Stimulated activated CD8-positive, alpha-beta memory T cell treated with anti-CD3 and anti-CD28 coated beads, Interleukin-2, amount 100 ng/mL, for 1 hour (primary cell): ENCODE results near the gene KATNA1.
"Not testable (repeated sequence)": the region's sequence is repeated elsewhere in the genome, so short reads cannot be mapped to it uniquely, and the experiment has no call there.

Experiments
- DNase-seq, 2 donors: peaks; one replicate each; pipeline ENCODE4 v3.0.0-alpha.2; 2020; ENCODE audit warnings: low read depth in 2 of 2

KATNA1 gene

DNA sequence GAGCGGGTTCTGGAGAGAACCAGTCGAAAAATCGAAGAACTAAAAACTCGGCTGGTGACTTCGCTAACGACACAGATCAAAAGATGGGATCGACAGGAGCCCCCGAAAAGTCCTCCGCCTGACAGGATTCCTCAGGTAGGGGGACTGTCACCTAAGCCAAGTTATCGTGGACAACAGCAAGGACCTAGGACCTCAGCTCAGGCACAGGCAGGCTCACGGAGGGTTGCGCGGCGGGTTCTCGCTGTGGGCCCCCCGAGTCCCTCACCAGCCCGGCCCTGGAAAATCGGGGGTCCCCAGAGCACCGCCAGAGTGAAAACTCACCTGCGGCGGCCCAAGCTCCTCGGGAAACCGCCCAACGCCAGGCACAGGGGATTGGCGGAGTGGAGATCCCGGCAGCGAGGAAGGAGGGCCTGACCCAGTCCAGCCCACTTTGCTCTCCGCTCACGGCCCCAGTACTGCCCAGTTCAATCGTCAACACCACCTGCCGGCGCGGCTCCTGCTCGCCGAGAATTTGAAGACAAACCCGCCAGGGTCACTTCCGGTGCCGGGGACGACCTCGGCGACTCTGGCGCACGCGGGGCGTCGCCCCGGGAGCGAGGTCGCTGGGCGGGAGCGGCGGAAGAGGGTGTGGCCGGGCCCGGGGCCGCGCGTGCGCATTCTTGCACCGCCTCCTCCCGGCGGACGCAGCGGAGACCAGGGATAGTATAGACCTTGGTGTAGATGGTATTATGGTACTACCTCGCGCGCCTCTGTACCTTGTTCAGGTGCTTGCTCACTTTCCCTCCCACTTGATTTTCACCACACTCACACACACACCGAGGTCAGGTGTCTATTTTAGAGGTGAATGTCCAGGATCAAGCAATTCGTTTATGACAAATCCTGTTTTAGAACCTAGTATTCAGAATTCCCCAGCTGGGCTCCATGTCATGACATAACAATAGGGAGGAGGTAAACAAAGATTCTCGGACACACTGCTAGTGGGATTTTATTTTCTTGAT is at the start of gene KATNA1:
KATNA1 (minus strand) TSS at position 567 of the 998 bp plus-strand sequence. CDS start 10,167 bp downstream, outside the sequence.
- peak; percentile 71 to 72 for DNase-seq

- DNase-seq, result no peak
Observed at GRCh38 chr6:149698175-149698574, 49.7 kb upstream of the KATNA1 start.

- DNase-seq, result no peak
Observed at GRCh38 chr6:149696901-149697300, 48.4 kb upstream of the KATNA1 start.

DNA sequence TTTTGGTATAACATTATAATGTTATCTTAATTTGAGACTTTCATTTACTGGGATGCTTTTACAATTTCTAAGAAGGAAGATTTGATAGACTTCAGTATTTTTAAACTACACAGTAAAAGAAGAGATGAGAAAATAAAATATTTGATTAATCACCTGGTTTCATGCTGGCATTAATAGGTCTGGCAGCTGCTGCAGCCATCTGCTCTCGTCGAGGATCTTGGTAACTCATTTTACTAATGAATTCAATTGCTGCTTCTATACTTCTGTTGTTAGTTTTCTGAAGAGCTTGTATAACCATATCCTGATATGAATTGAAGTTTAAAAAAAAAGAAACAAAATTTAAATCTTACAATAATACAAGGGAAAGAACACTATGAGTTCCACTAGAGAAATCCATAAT is 46.4 kb upstream of the KATNA1 start:
- DNase-seq, result no peak

DNA sequence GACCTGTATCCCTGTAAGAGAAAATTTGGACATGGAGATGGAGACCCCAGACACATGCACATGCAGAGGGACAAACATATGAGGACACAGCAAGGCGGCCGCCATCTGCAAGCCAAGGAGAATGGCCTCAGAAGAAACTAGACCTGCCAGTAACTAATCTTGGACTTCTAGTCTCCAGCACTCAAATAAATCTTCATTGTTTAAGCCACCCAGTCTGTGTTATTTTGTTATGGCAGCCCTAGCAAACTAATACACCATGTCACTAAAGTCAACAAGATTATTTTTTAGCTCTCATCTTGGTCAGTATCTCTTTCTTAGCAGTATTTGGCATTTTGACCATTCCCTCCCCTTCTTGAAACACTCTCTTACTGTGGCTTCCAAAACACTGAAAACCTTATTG is 42.7 kb upstream of the KATNA1 start:
- DNase-seq, result no peak

DNA sequence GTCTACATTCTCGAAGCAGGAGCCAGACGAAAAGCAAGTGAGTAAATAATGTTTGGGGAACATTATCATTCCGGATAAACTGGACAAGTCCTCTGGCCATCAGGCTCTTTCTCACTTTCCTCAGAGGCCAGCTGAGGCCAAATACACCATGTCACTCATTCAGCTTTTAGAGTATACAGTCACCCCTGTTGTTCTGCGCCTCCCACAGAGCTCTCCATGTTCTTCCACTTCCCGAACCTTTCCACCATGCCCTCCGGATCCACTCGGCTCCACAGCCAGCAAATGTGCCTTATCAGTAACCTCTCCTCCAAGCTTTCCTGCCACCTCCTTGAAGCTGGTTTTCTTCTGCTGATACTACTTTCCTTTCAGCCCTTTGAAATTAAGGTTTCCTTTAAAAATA is 37.7 kb upstream of the KATNA1 start:
- DNase-seq, result no peak

DNA sequence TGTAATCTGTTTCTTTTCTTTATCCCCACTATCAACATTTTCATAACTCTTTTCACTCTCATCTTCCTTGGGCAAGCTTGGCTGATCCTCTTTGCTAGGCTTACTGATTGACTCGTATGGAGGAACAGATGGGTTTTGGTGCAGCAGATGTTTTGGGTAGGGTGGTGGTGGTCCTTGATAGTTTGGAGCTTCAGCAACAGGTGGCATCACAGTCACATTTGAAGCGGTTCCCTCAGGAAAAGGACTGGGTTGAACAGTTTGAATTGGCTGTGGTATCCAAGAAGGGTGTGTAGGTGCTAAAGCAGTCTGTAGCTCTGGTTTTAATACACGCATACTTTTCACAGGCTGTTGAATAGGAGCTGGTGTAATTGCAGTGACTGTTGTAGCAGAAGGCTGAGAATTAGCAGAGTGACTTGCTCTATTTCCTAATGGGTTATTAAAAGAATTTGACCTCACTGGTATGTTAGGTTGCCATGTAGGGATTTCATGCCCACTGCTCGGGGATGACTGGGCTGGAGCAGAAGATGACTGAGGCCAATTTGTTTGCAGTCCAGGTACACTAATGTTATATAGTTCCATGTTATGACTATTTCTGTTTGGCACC is 34.8 kb upstream of the KATNA1 start:
- no peak for DNase-seq

GRCh38 chr6:149681845-149682244 is 33.3 kb upstream of the KATNA1 start:
- DNase-seq, result not testable (repeated sequence)

DNA sequence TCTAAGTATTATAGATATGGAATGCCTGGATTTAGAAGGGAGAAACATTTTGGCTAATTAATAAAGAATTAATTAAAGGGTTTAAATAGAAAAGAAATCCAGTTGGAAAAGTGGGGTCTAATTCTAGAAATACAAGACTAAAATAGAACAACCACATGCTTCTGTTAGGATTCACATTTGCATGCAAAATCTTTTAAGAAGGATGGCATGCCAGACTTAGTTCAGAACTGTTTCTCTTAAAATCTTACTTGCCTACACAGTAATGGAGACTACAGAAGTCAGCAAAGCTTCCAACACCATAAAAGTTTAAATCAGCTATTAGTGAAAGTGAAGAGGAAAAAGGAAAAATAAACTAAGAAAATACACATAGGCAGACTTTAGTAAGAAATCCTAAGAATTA is 32.7 kb upstream of the KATNA1 start:
- no peak for DNase-seq

DNA sequence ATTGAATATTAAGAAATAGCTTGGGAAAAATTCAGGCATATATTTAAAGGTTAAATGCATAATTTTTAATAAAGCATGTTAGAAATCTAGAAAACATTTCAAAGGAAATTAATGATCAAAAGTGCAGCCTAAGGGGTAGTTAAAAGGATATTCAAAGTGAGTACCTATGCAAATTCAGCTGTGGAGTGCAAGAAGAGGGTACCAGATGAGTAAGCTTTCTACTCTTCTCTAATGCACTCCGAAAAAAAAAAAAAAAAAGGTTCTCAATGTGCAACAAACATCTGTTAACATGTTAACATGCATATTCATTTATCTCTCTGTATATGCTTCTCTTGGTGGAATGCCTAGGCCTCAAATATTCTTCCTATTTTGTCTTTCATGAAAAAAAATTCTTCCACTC is 32.0 kb upstream of the KATNA1 start:
- no peak for DNase-seq

- DNase-seq, result not testable (repeated sequence)
Observed at GRCh38 chr6:149672265-149672664, 23.8 kb upstream of the KATNA1 start.

DNA sequence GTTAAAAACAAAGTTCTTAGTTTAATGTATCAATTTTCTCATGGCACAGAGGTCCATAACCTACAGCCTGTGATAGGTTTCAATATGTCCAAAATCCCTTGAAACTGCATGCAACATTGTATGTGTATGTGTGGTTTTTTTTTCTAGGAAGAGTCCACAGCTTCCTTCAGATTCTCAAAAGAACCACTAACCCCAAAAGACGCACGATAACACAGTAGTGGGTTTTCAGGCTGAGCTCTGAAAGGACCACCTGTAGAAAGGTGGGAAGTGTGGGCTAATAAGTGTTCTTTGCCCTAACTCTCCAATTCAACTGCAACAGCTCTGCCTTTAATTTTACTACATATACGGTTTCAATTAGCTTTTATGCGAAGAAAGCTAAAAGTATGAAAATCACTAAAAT is 11.5 kb upstream of the KATNA1 start:
- no peak for DNase-seq

GRCh38 chr6:149657441-149657840 is 8.9 kb upstream of the KATNA1 start:
- DNase-seq, result no peak

DNA sequence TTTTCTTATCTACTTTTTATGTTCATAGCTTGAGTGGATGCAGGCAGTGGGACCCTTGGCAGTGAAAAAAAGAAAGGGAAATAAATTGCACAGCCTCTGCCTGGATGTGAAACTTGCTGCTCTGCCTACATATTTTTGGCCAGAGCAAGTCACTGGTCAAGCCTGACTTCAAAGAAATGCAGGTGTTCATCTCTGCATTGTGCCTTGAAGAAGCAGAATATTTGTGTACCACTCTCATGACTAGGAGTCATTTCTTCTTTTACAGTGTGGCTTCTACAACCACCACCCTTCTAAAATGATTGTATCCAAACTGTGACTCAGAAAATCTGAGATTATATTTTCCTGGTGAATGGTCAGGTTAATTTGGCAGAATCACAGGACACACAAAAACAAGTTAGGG is 2.5 kb upstream of the KATNA1 start:
- no peak for DNase-seq

- no peak for DNase-seq
Observed at GRCh38 chr6:149646599-149646998, 1.9 kb downstream of the KATNA1 start.

- no peak for DNase-seq
Observed at GRCh38 chr6:149642829-149643580, 5.5 kb downstream of the KATNA1 start.

- DNase-seq, result no peak
Observed at GRCh38 chr6:149636124-149636523, 12.4 kb downstream of the KATNA1 start.

DNA sequence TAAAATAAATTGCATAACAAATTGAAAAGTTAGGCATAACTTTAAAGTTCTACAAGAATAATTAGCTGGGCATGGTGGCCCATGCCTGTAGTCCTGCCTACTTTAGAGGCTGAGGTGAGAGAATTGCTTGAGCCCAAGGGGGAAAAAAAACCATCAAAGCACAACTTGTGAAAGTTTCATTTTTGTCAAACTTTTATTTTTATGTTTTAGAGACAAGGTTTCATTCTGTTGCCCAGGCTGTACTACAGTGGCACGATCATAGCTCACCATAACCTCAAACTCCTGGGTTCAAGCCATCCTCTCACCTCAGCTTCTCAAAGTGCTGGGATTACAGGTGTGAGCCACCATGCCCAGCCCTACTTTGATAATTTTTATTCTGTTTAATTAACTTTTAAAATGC is 14.2 kb downstream of the KATNA1 start:
- DNase-seq, result no peak

DNA sequence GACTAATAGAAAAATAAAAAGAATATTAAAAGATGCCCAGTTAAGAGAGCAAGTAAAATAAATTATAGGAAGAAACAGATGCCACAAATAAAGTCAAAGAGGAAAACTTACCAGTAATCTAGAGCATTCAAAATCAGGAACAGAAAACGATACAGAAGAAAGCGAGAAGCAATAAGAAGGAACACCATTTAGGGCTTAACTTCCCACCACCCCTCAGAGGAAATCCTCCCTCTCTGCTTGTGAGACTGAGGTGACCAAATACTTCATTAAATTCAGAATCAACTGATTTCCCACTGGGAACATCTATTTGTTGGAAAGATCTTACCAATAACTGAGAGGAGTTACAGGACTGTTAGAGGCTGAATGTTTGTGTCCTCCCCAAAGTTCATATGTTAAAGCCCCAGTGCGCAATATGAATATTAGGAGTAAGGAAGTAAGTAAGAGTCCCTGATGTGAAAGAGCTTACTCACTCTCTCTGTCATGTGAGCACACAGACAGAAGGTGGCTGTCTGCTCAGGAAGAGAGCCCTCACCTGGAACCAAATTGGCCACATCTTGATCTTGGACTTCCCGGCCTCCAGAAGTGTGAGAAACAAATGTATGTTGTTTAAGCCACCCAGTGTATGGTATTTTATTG is 19.5 kb downstream of the KATNA1 start:
- DNase-seq, result no peak

DNA sequence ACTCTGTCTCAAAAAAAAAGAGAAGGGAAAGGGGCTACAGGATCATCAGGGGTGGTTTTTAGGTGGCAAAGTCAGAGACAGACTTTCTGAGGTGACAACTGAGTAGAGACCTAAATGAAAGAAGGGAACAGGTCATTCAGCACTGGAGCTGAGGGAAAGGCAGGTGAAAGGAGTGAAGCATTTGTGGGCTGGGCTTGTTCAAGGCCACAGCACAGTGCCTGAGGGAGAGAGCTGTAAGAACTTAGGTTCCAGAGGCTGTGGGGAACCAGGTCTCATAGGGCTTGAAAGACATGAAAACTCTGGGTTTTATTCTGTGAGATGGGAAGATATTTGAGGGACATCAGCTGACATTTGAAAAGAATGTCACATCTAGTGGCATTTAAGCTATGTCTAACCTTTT is 20.8 kb downstream of the KATNA1 start:
- DNase-seq, result no peak

- no peak for DNase-seq
Observed at GRCh38 chr6:149615805-149616204, 32.7 kb downstream of the KATNA1 start.

DNA sequence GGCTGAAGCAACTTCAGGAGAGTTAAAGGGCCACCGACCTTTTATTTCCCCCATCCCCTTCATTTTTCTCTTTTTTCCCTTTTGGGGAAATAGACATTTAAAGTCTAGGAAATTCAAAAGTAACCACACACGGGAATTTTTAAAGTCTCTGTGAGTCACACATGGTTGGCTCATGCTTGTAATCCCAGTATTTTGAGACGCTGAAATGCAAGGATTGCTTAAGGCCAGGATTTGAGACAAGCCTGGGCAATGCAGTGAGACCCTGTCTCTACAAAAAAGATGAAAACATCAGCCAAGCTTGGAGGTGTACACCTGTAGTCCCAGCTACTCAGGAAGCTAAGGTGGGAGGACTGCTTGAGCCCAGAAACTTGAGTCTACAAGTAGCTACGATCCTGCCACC is 34.2 kb downstream of the KATNA1 start:
- DNase-seq, result no peak
